Liver (tissue), 9 donors: ENCODE data around the gene NTM. TPM values are rescaled to one million over a fixed set of nuclear protein-coding genes. Genes with fewer than 3 reads are reported as not detected.

Experiments
- DNase-seq: peaks from one replicate; pipeline ENCODE4 v3.0.0-alpha.2; 2017; ENCODE audit warnings: low spot score
- H3K27ac ChIP-seq, 2 donors: one replicate each; pipeline ENCODE4 v1.7.0; 2013; ENCODE audit warnings: inconsistent platforms in 2 of 2, low read length in 2 of 2, control low read depth in 1 of 2, low read depth in 1 of 2, mild to moderate bottlenecking in 1 of 2
- H3K27me3 ChIP-seq, 4 donors: one replicate each; pipeline versions ENCODE4 v1.6.1 to v1.7.0; 2013; ENCODE audit warnings: low read length in 3 of 4, inconsistent platforms in 1 of 4, mild to moderate bottlenecking in 1 of 4, moderate library complexity in 1 of 4; ENCODE audit not compliant: control insufficient read depth in 4 of 4, insufficient read depth in 4 of 4
- H3K36me3 ChIP-seq, 4 donors: one replicate each; pipeline versions ENCODE4 v1.6.1 to v1.7.0; 2013; ENCODE audit warnings: low read length in 3 of 4, mild to moderate bottlenecking in 3 of 4, low read depth in 1 of 4, moderate library complexity in 1 of 4; ENCODE audit not compliant: control insufficient read depth in 4 of 4, insufficient read depth in 3 of 4
- H3K4me1 ChIP-seq, 4 donors: one replicate each; pipeline versions ENCODE4 v1.6.1 to v1.7.0; 2013; ENCODE audit warnings: low read length in 3 of 4, mild to moderate bottlenecking in 3 of 4, moderate library complexity in 1 of 4; ENCODE audit not compliant: control insufficient read depth in 4 of 4, insufficient read depth in 4 of 4
- H3K4me3 ChIP-seq, 3 donors: one replicate each; pipeline versions ENCODE4 v1.6.1 to v1.7.0; 2013; ENCODE audit warnings: low read length in 3 of 3, control low read depth in 1 of 3, low read depth in 1 of 3, mild to moderate bottlenecking in 1 of 3
- H3K9ac ChIP-seq, 2 donors: one replicate each; pipeline ENCODE4 v1.7.0; 2013; ENCODE audit warnings: low read length in 2 of 2, mild to moderate bottlenecking in 2 of 2, moderate library complexity in 2 of 2, control low read depth in 1 of 2, low read depth in 1 of 2
- H3K9me3 ChIP-seq, 4 donors: one replicate each; pipeline versions ENCODE4 v1.6.1 to v1.7.0; 2013; ENCODE audit warnings: low read length in 3 of 4; ENCODE audit not compliant: control insufficient read depth in 4 of 4
- FOXA1 ChIP-seq: IDR thresholded peaks from 2 replicates; pipeline ENCODE4 v1.6.1; 2016; ENCODE audit warnings: antibody characterized with exemption
- FOXA2 ChIP-seq: IDR thresholded peaks from 2 replicates; pipeline ENCODE4 v1.6.1; 2016; ENCODE audit warnings: antibody characterized with exemption
- GABPA ChIP-seq, 2 donors: IDR thresholded peaks in 1 of 2; conservative IDR thresholded peaks in 1 of 2; 2 replicates each; pipeline ENCODE4 v1.6.1; 2016; ENCODE audit warnings: antibody characterized with exemption in 2 of 2, mild to moderate bottlenecking in 1 of 2, moderate library complexity in 1 of 2
- HNF4A ChIP-seq, 2 donors: conservative IDR thresholded peaks; 2 replicates each; pipeline ENCODE4 v1.6.1; 2016; ENCODE audit warnings: antibody characterized with exemption in 2 of 2, mild to moderate bottlenecking in 2 of 2
- HNF4G ChIP-seq: IDR thresholded peaks from 2 replicates; pipeline ENCODE4 v1.6.1; 2016; ENCODE audit warnings: antibody characterized with exemption
- RAD21 ChIP-seq, 2 donors: IDR thresholded peaks; 2 replicates each; pipeline ENCODE4 v1.6.1; 2016; ENCODE audit warnings: antibody characterized with exemption in 2 of 2, mild to moderate bottlenecking in 2 of 2
- SP1 ChIP-seq: IDR thresholded peaks from 2 replicates; pipeline ENCODE4 v1.6.1; 2018; ENCODE audit warnings: antibody characterized with exemption, mild to moderate bottlenecking
- WGBS: extraction: QIAGEN DNeasy Blood & Tissue Kit; methylation state at CpG from one replicate; pipeline ENCODE4 v1.1.7; 2013; 5-methylcytosine and 5-hydroxymethylcytosine counted together
- polyA plus RNA-seq, 2 donors: library from polyadenylated mRNA; stranded (reverse) in 1 of 2; unstranded in 1 of 2; fragments of 200-250 nt in 1 of 2; fragments of >200 nt in 1 of 2; fragmentation: Nextera tagmentation in 1 of 2; extraction: Ambion mirVana in 1 of 2; gene quantifications; one replicate each; pipeline versions ENCODE4 v1.2.1 to v1.2.3, GENCODE V29; 2013 to 2015
- total RNA-seq, 2 donors: library from RNA; depleted of rRNA; stranded (reverse); fragments of >200 nt; gene quantifications; one replicate each; pipeline ENCODE4 v1.2.3, GENCODE V29; 2014
- TF ChIP-seq, protein P1 (sequence below): IDR thresholded peaks from 2 replicates; pipeline ENCODE4 v1.6.1; 2016; ENCODE audit warnings: antibody characterized with exemption, mild to moderate bottlenecking
- TF ChIP-seq, protein P2 (sequence below): fragments of 150-350 bp; IDR thresholded peaks from 2 replicates; pipeline ENCODE4 v1.5.1; 2017; ENCODE audit warnings: improper control_type of control experiment, low read depth, low read length; ENCODE audit not compliant: missing input control
- donor health status: healthy.
- donor health status: healthy.
- donor health status: healthy.
- donor health status: healthy.
- donor health status: healthy.

NTM gene
- total and polyA plus RNA-seq, 4 donors, result 0.08 to 1.1 (median 0.08) TPM; not detected in 1

DNA sequence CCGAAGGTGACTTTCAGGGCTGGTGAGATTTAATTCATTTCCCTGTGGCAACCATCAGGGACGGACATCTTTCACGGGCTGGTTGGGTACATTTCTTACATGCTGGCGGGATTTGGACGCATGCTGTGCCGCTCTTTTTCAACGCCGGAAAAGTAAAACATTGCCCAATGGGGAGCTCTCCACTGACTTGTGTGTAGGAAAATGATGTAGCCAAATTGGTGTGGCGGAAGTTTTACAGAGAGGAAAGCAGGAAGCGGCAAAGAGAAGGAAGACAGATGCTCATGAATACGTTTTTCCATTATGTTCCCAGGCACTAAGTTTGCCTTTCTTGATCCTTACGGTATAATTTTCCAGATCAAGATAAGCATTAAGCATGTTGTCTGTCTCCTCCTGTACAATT is 375.8 kb downstream of the NTM start:
- Histone ChIP-seq H3K27me3 (peaks cover 0 to 5% (median 0%) of the 10 kb centered on the region in 4 donors), H3K4me3 (no peak overlapping the region), H3K9me3 (no peaks in the 10 kb centered on the region), H3K27ac (no peak overlapping the region), H3K4me1 (no peaks in the 10 kb centered on the region), H3K36me3 (no peaks in the 10 kb centered on the region), H3K9ac (no peak overlapping the region)
- TF ChIP-seq HNF4A (conservative IDR thresholded peaks at IDR 0.05) (no peak), FOXA1 (no peak), HNF4G (no peak), SP1 (no peak), GABPA (IDR thresholded peaks at IDR 0.05 in 1 of 2, conservative IDR thresholded peaks at IDR 0.05 in 1 of 2) (no peak)
- TF ChIP-seq, protein P1, sequence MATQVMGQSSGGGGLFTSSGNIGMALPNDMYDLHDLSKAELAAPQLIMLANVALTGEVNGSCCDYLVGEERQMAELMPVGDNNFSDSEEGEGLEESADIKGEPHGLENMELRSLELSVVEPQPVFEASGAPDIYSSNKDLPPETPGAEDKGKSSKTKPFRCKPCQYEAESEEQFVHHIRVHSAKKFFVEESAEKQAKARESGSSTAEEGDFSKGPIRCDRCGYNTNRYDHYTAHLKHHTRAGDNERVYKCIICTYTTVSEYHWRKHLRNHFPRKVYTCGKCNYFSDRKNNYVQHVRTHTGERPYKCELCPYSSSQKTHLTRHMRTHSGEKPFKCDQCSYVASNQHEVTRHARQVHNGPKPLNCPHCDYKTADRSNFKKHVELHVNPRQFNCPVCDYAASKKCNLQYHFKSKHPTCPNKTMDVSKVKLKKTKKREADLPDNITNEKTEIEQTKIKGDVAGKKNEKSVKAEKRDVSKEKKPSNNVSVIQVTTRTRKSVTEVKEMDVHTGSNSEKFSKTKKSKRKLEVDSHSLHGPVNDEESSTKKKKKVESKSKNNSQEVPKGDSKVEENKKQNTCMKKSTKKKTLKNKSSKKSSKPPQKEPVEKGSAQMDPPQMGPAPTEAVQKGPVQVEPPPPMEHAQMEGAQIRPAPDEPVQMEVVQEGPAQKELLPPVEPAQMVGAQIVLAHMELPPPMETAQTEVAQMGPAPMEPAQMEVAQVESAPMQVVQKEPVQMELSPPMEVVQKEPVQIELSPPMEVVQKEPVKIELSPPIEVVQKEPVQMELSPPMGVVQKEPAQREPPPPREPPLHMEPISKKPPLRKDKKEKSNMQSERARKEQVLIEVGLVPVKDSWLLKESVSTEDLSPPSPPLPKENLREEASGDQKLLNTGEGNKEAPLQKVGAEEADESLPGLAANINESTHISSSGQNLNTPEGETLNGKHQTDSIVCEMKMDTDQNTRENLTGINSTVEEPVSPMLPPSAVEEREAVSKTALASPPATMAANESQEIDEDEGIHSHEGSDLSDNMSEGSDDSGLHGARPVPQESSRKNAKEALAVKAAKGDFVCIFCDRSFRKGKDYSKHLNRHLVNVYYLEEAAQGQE, result no peak
- TF ChIP-seq, protein P2, sequence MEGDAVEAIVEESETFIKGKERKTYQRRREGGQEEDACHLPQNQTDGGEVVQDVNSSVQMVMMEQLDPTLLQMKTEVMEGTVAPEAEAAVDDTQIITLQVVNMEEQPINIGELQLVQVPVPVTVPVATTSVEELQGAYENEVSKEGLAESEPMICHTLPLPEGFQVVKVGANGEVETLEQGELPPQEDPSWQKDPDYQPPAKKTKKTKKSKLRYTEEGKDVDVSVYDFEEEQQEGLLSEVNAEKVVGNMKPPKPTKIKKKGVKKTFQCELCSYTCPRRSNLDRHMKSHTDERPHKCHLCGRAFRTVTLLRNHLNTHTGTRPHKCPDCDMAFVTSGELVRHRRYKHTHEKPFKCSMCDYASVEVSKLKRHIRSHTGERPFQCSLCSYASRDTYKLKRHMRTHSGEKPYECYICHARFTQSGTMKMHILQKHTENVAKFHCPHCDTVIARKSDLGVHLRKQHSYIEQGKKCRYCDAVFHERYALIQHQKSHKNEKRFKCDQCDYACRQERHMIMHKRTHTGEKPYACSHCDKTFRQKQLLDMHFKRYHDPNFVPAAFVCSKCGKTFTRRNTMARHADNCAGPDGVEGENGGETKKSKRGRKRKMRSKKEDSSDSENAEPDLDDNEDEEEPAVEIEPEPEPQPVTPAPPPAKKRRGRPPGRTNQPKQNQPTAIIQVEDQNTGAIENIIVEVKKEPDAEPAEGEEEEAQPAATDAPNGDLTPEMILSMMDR, result no peak
- WGBS, result 78% methylated on average over 12 of the region's 12 CpGs
- DNase-seq, result no peak

DNA sequence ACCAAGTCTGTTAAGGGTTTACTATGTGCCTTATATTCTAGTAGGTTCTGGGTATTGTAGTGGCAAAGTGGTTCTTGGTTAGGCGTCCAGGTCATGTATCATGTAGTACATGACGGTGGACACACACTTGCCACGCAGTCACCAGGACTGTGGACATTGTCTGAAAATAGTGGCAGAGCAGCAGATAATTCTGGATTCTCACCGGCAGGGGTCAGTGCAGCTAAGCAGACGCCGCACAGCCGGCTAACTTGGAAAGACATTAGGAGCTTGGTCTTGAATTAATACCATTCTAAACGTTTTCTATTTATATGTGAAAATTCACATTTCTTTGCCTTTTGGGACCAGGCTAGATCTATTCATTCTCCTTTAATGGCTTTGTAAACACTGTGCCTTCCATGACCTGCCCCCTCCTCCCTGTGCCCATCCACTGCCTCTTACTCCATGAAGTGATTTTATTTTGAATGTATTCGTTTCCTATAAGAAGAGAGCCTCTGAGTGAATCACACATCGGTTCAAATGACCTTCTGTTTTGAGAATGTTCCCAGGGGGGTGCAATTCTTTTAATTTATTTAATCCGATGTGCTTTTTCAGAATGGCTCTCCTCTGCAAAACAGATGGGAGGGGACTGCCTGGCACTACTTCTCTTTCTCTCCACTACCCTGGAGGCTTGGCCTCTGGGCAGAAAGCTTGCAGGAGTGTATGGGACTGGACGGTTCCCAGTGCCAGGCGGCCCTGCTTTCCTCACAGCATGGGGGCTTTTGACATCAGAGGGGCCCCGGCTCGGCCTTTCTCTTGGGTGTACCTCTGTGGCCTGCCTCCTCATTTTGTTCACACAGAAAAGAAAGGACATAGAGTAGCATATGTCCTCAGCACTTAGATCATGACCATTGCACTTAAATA is 378.0 kb downstream of the NTM start:
- Histone ChIP-seq H3K9me3 (no peaks in the 10 kb centered on the region), H3K27ac (no peak overlapping the region), H3K4me3 (no peak overlapping the region), H3K4me1 (no peaks in the 10 kb centered on the region), H3K9ac (no peak overlapping the region), H3K36me3 (no peaks in the 10 kb centered on the region), H3K27me3 (peaks cover 0 to 5% (median 0%) of the 10 kb centered on the region in 4 donors)
- 30% methylated on average over 15 of the region's 15 CpGs for WGBS
- peak; percentile 54 for DNase-seq
- TF ChIP-seq RAD21 (IDR thresholded peaks at IDR 0.05) (peak; percentile 84), HNF4G (no peak), GABPA (IDR thresholded peaks at IDR 0.05 in 1 of 2, conservative IDR thresholded peaks at IDR 0.05 in 1 of 2) (no peak), FOXA2 (peak; percentile 12), SP1 (no peak)
- TF ChIP-seq, protein P2, result peak; percentile 78
